Endodermal cell (in vitro differentiated cells): ENCODE measurements around the gene BCL2L2. TPM values are rescaled to one million over a fixed set of nuclear protein-coding genes. Genes with fewer than 3 reads are reported as not detected.
A peak's percentile ranks its signal among the peaks of the same experiment; 100 is the strongest.

Source experiments
- DNase-seq: peaks from one replicate; pipeline ENCODE4 v3.0.0-alpha.2; 2017
- H3K27ac ChIP-seq: 2 replicates; pipeline ENCODE4 v1.5.1; 2013; ENCODE audit warnings: mild to moderate bottlenecking, low read depth, low read length, moderate library complexity
- H3K27me3 ChIP-seq: 2 replicates; pipeline ENCODE4 v1.6.1; 2013; ENCODE audit warnings: mild to moderate bottlenecking, low read length, moderate library complexity; ENCODE audit not compliant: insufficient read depth, control insufficient read depth, poor library complexity, severe bottlenecking
- H3K36me3 ChIP-seq: 2 replicates; pipeline ENCODE4 v1.7.0; 2013; ENCODE audit warnings: mild to moderate bottlenecking, low read length, moderate library complexity; ENCODE audit not compliant: control insufficient read depth, insufficient read depth
- H3K4me1 ChIP-seq: one replicate; pipeline ENCODE4 v1.7.0; 2013; ENCODE audit warnings: low read length; ENCODE audit not compliant: control insufficient read depth, insufficient read depth
- H3K4me3 ChIP-seq: 2 replicates; pipeline ENCODE4 v1.5.1; 2013; ENCODE audit warnings: mild to moderate bottlenecking, low read length, moderate library complexity
- H3K9ac ChIP-seq: 2 replicates; pipeline ENCODE4 v1.6.1; 2013; ENCODE audit warnings: mild to moderate bottlenecking, low read length, moderate library complexity; ENCODE audit not compliant: poor library complexity, severe bottlenecking; ENCODE audit errors: extremely low read depth
- H3K9me3 ChIP-seq: 2 replicates; pipeline ENCODE4 v1.6.1; 2013; ENCODE audit warnings: mild to moderate bottlenecking, low read length, moderate library complexity; ENCODE audit not compliant: control insufficient read depth
- H3K27ac Mint-ChIP-seq: 2 replicates; pipeline ENCODE4 v1.8.0; 2020; ENCODE audit warnings: mixed read lengths
- H3K27me3 Mint-ChIP-seq: 2 replicates; pipeline ENCODE4 v1.8.0; 2021; ENCODE audit warnings: mild to moderate bottlenecking, mixed read lengths; ENCODE audit not compliant: insufficient read depth
- H3K36me3 Mint-ChIP-seq: 2 replicates; pipeline ENCODE4 v1.8.0; 2020; ENCODE audit warnings: low read depth, mixed read lengths
- H3K4me1 Mint-ChIP-seq: 2 replicates; pipeline ENCODE4 v1.8.0; 2020; ENCODE audit warnings: mixed read lengths
- H3K4me3 Mint-ChIP-seq: 2 replicates; pipeline ENCODE4 v1.8.0; 2020; ENCODE audit warnings: mild to moderate bottlenecking, moderate library complexity, mixed read lengths
- H3K9me3 Mint-ChIP-seq: 2 replicates; pipeline ENCODE4 v1.8.0; 2020; ENCODE audit warnings: mild to moderate bottlenecking, mixed read lengths
- WGBS, 2 experiments: methylation state at CpG; one replicate each; pipeline versions ENCODE4 v1.1.5 to v1.1.7; 2013; ENCODE audit warnings: missing lambda C conversion rate in 2 of 2, mixed read lengths in 1 of 2; ENCODE audit not compliant: insufficient coverage in 1 of 2, insufficient read length in 1 of 2; 5-methylcytosine and 5-hydroxymethylcytosine counted together
- total RNA-seq, 2 donors: library from RNA; stranded (reverse); fragmentation: NEBNext Ultra II Directional in 1 of 2; extraction: Animal tissue kit (Norgen Biotek cat#: 25700) in 1 of 2; gene quantifications; 2 replicates in 1 of 2; 3 replicates in 1 of 2; pipeline ENCODE4 v1.2.1, GENCODE V29; 2021
- TF ChIP-seq, protein P1 (sequence below): fragments of 200-600 bp; sonication (generic); conservative IDR thresholded peaks from 2 replicates; pipeline ENCODE4 v1.5.0; 2021; ENCODE audit warnings: antibody characterized with exemption, mild to moderate bottlenecking

Gene BCL2L2
- total RNA-seq, 2 donors from 2014 or later = 21.9 to 29.5 TPM

GRCh38 chr14:23320584-23321571 is 14.2 kb downstream of the BCL2L2 start, which contains the start of gene PABPN1:
PABPN1 (plus strand) TSS chr14:23321457; CDS start chr14:23321470, 13 bp downstream.
- peak within 1 kb of the TSS; percentile 98 for H3K4me3 Mint-ChIP-seq
- H3K36me3 Mint-ChIP-seq = peaks cover 52% of the 10 kb centered on the region
- peaks cover 6% of the 10 kb centered on the region for H3K4me1 ChIP-seq
- H3K9ac ChIP-seq = peak within 1 kb of the TSS; percentile 92
- peak within 1 kb of the TSS; percentile 98 for H3K27ac Mint-ChIP-seq
- WGBS, 2 experiments = 1 to 6% methylated on average over 30 to 63 of the region's 63 CpGs
- no peaks in the 10 kb centered on the region for H3K9me3 Mint-ChIP-seq
- peak within 1 kb of the TSS; percentile 95 for H3K4me3 ChIP-seq
- peak; percentile 99 for DNase-seq
- peak within 1 kb of the TSS; percentile 90 for H3K27ac ChIP-seq
- TF ChIP-seq, protein P1, sequence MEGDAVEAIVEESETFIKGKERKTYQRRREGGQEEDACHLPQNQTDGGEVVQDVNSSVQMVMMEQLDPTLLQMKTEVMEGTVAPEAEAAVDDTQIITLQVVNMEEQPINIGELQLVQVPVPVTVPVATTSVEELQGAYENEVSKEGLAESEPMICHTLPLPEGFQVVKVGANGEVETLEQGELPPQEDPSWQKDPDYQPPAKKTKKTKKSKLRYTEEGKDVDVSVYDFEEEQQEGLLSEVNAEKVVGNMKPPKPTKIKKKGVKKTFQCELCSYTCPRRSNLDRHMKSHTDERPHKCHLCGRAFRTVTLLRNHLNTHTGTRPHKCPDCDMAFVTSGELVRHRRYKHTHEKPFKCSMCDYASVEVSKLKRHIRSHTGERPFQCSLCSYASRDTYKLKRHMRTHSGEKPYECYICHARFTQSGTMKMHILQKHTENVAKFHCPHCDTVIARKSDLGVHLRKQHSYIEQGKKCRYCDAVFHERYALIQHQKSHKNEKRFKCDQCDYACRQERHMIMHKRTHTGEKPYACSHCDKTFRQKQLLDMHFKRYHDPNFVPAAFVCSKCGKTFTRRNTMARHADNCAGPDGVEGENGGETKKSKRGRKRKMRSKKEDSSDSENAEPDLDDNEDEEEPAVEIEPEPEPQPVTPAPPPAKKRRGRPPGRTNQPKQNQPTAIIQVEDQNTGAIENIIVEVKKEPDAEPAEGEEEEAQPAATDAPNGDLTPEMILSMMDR = no peak
- no peaks in the 10 kb centered on the region for H3K27me3 Mint-ChIP-seq
- no peaks in the 10 kb centered on the region for H3K9me3 ChIP-seq
- H3K4me1 Mint-ChIP-seq = peaks cover 10% of the 10 kb centered on the region
- H3K27me3 ChIP-seq = no peaks in the 10 kb centered on the region
- H3K36me3 ChIP-seq = peaks cover 42% of the 10 kb centered on the region

- Histone ChIP-seq H3K27ac (peak overlapping the region; percentile 90), H3K27me3 (no peaks in the 10 kb centered on the region), H3K4me3 (peak overlapping the region; percentile 95), H3K9me3 (no peaks in the 10 kb centered on the region), H3K4me1 (peaks cover 6% of the 10 kb centered on the region), H3K36me3 (peaks cover 46% of the 10 kb centered on the region), H3K9ac (peak overlapping the region; percentile 92)
- Mint-ChIP-seq H3K9me3 (no peaks in the 10 kb centered on the region), H3K4me3 (peak overlapping the region; percentile 98), H3K27ac (peak overlapping the region; percentile 97), H3K36me3 (peaks cover 56% of the 10 kb centered on the region), H3K27me3 (no peaks in the 10 kb centered on the region), H3K4me1 (peaks cover 10% of the 10 kb centered on the region)
- WGBS, 2 experiments = 0% methylated on average over 5 to 50 of the region's 64 CpGs
- TF ChIP-seq, protein P1 = no peak
- DNase-seq = peak; percentile 73
These were observed 15.2 kb downstream of the BCL2L2 start for GRCh38 chr14:23321572-23322547.
